Measurements from ENCODE around the gene HTR3E.
A peak's percentile ranks its signal among the peaks of the same experiment; 100 is the strongest.
"Not testable (repeated sequence)": the region's sequence is repeated elsewhere in the genome, so short reads cannot be mapped to it uniquely, and the experiment has no call there.

HTR3E gene

DNA sequence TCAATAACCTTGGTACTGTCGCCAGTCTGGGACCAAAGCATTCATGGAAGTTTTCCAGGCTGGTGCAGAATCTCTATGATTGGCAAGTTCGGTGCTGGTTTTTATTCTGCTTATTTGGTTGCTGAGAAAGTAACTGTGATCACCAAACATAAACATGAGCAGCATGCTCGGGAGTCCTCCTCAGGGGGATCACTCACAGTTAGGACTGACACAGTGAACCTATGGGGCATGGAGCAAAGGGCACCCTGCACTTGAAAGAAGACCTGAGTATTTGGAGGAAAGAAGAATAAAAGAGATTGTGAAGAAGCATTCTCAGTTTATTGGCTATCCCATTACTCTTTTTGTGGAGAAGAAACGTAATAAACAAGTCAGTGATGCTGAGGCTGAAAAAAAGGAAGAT lies 19.2 kb downstream of the HTR3E start:
- DNase-seq, result no peak

- DNase-seq, result no peak
Observed at GRCh38 chr3:184117636-184118035, 20.8 kb downstream of the HTR3E start.

GRCh38 chr3:184121031-184121430 lies 24.2 kb downstream of the HTR3E start:
- not testable (repeated sequence) for DNase-seq

DNA sequence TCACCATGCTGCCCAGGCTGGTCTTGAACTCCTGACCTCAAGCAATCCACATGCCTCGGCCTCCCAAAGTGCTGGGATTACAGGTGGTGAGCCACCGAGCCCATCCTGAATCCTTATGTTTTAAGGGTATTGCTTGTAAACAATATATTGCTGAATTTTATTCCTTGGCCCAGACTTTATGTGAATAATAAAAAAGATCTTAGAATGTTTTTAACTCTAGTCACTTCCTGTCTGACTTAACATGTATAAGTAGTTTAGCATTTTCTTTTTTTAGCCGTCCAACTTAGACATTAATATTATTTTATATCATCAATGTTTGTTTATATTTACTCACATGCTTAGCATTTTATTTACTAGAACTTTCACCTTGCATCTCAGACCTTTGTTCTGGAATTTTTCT lies 29.1 kb downstream of the HTR3E start:
- no peak for DNase-seq

DNA sequence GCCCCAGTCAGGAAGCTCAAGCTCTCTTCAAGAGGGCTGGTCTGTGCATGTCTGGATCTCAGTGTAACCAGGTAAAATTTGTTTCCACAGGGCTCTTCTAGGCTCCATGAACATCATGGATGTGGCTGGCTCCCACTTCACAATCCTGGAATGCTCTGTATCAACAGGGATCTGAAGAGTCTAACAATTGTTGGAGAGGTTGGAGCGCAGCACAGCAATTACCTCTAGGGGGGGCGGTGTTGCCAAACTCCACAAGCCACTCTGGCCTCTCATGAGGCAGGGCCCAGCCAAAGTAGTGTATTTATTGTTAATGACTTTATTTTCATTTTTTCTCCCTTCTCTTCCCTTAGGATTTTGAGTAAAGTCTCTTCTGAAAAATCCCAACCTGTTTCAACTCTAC lies 32.1 kb downstream of the HTR3E start:
- peak; percentile 48 for DNase-seq

DNA sequence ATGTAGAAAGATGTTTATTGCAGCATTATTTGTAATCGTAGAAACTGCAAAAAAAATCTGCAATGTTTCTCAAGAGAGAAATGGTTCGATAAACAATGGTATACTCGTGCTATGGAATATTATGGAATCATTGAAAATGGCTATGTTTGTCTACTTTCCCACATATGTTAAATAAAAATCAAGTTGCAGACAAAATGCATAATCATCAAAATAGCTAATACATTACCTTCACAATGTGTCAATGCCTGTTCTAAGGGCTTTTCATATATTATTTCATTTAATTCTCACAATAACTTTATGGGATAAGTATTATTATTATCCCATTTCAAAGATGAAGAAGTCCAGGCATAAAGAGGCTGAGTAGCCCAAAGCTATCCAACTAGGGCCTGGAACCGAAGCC lies 36.1 kb downstream of the HTR3E start:
- DNase-seq, result no peak

DNA sequence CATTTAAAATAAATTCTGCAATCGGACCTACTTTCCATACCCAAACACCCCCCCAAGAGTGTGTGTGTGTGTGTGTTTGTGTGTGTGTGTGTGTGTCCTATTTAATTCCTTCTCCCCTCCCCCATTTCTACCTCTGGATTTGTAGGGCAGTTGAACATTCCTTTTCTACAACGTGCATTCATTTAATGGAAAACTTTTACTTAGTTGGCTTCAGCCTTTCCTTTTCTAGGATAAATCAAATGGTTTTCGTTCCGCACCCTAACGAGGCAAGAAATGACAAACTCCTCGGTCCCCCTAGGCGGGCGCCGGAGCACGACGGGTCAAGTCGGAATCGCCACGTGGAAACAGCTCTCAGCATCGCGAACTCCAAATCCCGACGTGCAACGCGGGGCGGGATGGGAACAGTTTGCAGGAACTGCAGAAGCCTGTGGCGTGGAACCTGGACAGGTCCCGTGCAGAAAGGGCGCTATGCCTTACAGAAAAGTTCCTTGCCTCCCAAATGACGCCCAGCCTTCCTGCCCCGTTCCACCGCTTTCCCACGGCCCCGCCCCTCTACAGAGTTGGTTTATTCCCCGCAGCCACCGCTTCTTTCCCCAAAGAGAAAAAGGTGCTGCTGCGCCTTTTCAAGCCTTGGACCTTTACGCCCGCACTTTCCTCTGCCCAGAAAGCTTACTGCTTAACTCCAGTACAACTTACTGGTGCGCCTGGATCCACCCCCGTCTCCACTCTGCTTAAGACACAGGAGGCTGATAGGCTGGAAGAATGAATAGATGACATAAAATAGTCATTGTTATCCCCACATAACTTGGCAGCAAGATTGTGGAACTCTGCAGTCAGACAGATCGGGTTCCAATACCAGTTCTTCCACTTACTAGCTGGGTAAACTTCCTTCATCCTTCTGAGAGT lies 37.2 kb downstream of the HTR3E start:
- peak; percentile 84 for DNase-seq

GRCh38 chr3:184134746-184135148 lies 37.9 kb downstream of the HTR3E start:
- no peak for DNase-seq

GRCh38 chr3:184135149-184135910 lies 38.5 kb downstream of the HTR3E start, which contains the start of gene EIF2B5:
Gene EIF2B5 (plus strand): TSS chr3:184135358. CDS start chr3:184135386, 28 bp downstream.
- DNase-seq, result peak; percentile 96

GRCh38 chr3:184135911-184136260 lies 39.0 kb downstream of the HTR3E start:
- DNase-seq, result no peak

DNA sequence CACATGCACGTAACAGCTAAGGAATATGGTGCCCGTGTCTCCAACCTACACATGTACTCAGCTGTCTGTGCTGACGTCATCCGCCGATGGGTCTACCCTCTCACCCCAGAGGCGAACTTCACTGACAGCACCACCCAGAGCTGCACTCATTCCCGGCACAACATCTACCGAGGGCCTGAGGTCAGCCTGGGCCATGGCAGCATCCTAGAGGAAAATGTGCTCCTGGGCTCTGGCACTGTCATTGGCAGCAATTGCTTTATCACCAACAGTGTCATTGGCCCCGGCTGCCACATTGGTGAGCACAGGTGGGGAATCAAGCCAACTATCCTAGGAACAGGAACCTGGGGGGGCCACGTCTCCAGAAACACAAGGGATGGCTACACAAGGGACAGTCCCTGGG lies 43.6 kb downstream of the HTR3E start:
- no peak for DNase-seq

DNA sequence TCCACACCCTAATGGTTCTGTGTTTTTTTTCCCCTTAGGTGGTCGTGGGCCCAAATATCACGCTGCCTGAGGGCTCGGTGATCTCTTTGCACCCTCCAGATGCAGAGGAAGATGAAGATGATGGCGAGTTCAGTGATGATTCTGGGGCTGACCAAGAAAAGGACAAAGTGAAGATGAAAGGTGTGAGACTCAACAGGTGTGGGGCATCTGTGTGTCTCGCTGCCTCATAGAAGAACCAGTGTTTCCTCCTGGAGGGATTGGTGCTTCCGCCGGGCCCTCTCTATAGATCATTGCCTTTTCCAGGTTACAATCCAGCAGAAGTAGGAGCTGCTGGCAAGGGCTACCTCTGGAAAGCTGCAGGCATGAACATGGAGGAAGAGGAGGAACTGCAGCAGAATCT lies 45.3 kb downstream of the HTR3E start:
- DNase-seq, result no peak

DNA sequence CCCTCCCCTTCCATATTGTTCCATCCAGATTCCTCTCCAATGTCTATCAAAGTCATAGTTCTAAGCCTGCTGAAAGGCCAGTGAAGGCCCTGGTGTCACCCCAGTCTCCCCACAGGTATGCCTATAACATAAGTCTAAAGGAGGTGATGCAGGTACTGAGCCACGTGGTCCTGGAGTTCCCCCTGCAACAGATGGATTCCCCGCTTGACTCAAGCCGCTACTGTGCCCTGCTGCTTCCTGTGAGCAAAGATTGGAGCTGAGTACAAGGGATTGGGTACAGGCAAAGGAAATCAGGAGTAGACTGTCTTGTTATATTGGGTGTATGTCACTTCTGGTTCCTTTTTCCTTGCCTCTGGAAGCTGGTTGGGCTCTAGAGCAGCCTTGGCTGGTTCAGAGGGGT lies 46.5 kb downstream of the HTR3E start:
- no peak for DNase-seq

DNA sequence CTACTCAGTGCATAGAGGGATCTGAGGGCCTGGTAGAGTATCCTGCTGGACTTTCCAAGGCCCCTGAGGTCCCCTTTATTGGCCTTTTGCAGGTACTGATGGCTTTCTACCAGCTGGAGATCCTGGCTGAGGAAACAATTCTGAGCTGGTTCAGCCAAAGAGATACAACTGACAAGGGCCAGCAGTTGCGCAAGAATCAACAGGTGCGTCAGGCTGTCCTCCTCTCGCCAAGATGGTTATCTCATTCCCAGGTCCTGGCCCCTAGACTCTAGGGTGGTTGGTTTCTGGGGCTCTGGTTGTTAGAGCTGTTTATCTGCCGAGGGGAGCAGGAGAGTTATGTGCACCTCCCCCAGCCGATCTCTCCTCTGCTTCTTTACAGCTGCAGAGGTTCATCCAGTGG lies 47.6 kb downstream of the HTR3E start:
- no peak for DNase-seq

DNA sequence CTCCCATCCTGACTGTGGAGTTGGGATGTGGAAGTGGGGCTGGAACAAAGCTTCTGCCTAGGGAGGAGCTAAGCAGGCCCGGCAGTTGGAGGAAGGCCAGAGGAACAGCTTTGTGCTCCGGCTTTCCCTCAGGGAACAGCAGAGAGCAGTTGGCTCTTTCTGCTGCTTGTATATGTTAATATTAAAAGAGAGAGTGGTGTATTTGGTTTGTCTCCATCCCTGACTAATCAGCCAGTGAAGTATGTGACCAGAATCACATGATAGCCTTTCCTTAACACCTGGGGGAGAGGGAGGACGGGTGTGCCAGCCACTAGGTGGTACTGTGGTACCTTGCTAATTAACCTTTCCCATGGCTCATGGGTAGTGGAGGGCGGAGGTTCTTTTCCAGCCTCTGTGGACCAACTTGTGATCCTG lies 48.3 kb downstream of the HTR3E start:
- DNase-seq, result no peak

- DNase-seq, result no peak
Observed at GRCh38 chr3:184145751-184146270, 48.9 kb downstream of the HTR3E start.

DNA sequence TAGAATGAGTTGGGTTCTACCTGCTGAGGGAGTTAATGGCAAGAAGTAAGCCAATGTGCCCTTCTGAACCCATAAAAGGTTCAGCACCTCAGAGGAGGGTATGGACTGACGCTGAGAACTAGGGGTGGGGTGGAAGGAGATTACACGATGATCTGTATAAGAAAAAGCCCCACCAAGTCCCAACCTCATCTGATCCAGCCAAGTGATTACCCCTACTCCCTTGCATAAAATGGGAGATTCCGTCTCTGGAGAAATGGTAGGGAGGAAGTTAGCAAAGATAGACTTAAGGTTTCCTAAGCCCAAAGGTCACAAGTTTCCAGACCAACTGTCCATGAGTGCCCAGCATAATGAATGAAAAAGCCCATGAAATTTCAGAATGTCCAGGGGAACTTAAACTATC lies 51.2 kb downstream of the HTR3E start:
- peak; percentile 84 for DNase-seq

- DNase-seq, result no peak
Observed at GRCh38 chr3:184149123-184149522, 52.3 kb downstream of the HTR3E start.

DNA sequence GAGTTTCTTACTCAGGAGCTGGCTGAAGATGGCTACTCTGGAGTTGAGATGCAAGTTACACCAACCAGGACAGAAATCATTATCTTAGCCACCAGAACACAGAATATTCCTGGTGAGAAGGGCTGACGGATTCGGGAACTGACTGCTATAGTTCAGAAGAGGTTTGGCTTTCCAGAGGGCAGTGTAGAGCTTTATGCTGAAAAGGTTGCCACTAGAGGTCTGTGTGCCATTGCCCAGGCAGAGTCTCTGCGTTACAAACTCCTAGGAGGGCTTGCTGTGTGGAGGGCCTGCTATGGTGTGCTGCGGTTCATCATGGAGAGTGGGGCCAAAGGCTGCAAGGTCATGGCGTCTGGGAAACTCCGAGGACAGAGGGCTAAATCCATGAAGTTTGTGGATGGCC lies 52.9 kb downstream of the HTR3E start:
- DNase-seq, result not testable (repeated sequence)

DNA sequence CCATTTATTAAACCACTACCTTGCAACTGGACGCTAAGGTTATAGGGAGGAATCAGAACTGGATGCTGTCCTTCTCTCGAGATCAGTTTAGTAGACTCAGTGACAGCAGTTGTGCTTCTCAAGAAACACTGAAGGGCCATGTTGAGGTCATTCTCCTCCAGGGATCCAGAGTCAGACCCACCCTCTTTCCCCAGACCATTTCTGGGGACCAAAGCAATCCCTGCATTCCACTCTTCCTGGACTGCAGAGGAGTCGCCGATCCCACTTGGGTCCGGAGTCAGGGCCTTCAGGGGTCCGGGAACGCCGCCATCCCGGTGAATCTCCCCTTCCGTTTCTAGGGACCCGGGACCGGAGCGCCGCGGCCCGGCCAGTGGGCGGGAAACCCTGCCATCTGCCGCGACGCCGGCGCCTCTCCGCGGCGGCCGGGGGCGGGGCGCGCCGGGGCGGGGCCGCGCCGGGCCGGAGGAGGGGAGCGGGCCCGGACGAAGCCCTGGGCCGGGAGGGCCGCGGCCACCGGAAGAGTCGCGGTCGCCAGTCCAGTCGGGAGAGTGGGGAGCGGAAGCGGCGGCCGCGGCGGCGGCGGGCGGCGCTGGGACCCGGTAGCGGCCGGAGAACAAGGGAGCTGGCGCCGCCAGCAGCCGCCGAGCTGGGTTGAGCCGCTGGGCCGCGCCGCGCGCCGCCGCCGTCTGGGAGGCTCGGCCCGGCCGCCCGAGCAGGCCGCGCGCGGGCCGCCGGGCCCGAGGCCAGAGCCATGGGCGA lies 58.2 kb downstream of the HTR3E start, which contains the start of gene DVL3:
Gene DVL3, plus strand, starts transcription at position 493 of the 759 bp plus-strand sequence. Its CDS starts 259 bp downstream, at position 752.
- peak; percentile 75 for DNase-seq

DNA sequence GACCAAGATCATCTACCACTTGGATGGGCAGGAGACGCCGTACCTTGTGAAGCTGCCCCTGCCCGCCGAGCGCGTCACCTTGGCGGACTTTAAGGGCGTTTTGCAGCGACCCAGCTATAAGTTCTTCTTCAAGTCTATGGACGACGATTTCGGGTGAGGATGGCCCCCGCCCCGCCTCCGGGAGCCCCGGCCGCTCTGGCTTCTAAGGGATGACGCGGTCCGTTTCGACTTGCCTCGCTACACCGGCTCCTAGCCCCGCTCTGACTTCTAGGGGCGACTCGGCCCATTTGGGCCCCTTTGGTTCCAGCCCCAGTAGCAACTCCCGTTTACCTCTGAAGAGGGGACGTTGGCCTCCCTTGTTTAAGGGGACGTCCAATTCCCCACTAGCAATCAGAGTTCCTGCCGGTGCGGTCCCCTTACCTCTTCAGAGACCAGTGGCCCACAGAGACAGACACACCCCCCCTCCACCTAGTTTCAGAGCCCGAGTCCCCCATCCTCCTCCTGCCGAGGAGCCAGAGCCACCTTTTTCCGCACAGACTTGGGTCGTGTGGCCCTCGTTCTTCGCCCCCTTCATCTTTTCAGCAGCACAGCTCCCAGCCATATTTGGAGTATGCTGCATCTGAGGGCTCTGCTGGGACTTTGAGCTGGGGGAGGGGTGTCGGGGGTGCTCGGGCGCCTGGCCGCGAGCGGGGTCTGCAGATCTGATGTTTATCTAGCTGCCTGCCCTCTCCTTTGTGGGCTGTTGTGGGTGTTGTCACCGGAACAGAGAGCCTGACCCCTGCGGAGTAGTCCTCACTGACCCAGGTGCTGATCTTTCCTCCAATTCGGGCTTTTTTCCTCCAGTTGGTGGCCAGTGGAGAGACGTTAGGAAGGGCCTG lies 59.0 kb downstream of the HTR3E start:
- peak; percentile 47 for DNase-seq

DNA sequence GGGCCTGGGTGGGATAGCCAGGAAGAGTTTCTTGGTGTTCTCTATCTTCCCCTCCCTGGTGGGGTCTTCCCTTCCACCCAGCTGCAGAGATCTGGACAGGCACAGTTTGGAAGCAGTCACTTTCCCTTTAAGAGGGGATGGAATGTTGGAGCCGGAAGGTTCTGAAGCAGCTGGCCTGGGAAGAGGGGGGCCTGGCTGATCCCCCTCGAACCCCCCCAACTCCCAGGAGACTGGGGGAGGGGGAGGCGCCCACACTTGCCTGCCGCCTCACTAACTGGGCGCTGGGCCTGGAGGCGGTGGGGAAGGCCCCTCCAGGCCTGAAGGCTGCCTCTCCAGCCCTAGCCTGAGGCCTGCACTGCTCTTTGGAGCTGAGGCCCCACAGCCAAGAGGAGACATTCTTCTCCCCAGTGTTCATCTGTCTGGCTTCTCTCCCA lies 59.7 kb downstream of the HTR3E start:
- no peak for DNase-seq
